HepG2 (cell line): ENCODE data around the gene USP7. TPM values are rescaled to one million over a fixed set of nuclear protein-coding genes. Genes with fewer than 3 reads are reported as not detected.

Source experiments
- ATAC-seq: fragments of 200-7000 bp; cut with Tn5 transposase; 3 replicates; pipeline ENCODE4 v1.9.1; 2020; ENCODE audit warnings: mild to moderate bottlenecking, moderate library complexity
- BruUV-seq: library from RNA; stranded (reverse); fragments of 400-500 nt; replicated peaks from 2 replicates; lab custom pipeline; 2021; lab: Mats Ljungman, UMichigan
- CTCF ChIA-PET: fragments of 300-600 bp; formaldehyde crosslinking; extraction: SDS; loops from one replicate; lab custom pipeline; 2021; ENCODE audit warnings: low total read pairs, inconsistent platforms, low intra/inter-chr PET ratio; lab: Yijun Ruan, JAX
- POLR2A ChIA-PET: fragments of 350-600 bp; sonication (Branson Sonifier 250); formaldehyde crosslinking; loops from one replicate; lab custom pipeline; 2020; ENCODE audit warnings: antibody characterized with exemption, inconsistent platforms; lab: Yijun Ruan, JAX
- DNase-seq: peaks from one replicate; pipeline ENCODE4 v3.0.0-alpha.2; 2015; ENCODE audit warnings: low spot score
- FAIRE-seq: peaks from 3 replicates; lab custom pipeline; 2011; peaks lifted over from hg19 to GRCh38; lab: Jason Lieb, UNC
- H2AFZ ChIP-seq: one replicate; pipeline ENCODE4 v1.6.1; 2011; ENCODE audit warnings: low read length, inconsistent platforms
- H3K27ac ChIP-seq: fragments of 300-600 bp; 3 replicates; pipeline ENCODE4 v1.8.0; 2011; ENCODE audit warnings: mixed run types, mild to moderate bottlenecking, mixed read lengths, low read length, inconsistent platforms; ENCODE audit not compliant: insufficient read depth; ENCODE audit errors: extremely low read length
- H3K27me3 ChIP-seq, 2 experiments: fragments of 200-600 bp in 1 of 2; 2 replicates in 1 of 2; 3 replicates in 1 of 2; pipeline versions ENCODE4 v1.6.0 to v1.8.0; 2011; ENCODE audit warnings: low read length in 2 of 2, mild to moderate bottlenecking in 2 of 2, moderate library complexity in 2 of 2, inconsistent platforms in 1 of 2; ENCODE audit not compliant: insufficient read depth in 2 of 2, control insufficient read depth in 1 of 2
- H3K36me3 ChIP-seq, 2 experiments: fragments of 200-600 bp in 1 of 2; replicated peaks in 1 of 2; 2 replicates in 1 of 2; 3 replicates in 1 of 2; pipeline versions ENCODE4 v1.5.1 to v1.8.0; 2011; ENCODE audit warnings: low read length in 2 of 2, inconsistent platforms in 1 of 2; ENCODE audit not compliant: insufficient read depth in 2 of 2, control insufficient read depth in 1 of 2
- H3K4me1 ChIP-seq: 2 replicates; pipeline ENCODE4 v1.5.1; 2012; ENCODE audit warnings: low read length, inconsistent platforms; ENCODE audit not compliant: insufficient read depth
- H3K4me2 ChIP-seq: 2 replicates; pipeline ENCODE4 v1.6.0; 2011; ENCODE audit warnings: low read depth, low read length, inconsistent platforms
- H3K4me3 ChIP-seq, 3 experiments: fragments of 200-600 bp in 1 of 3; sonication (generic), shearing (Covaris generic) in 1 of 3; replicated peaks in 1 of 3; 2 replicates each; pipeline ENCODE4 v1.5.1; 2011 to 2016; ENCODE audit warnings: low read length in 3 of 3, inconsistent platforms in 2 of 3, low read depth in 2 of 3, mild to moderate bottlenecking in 2 of 3, control low read depth in 1 of 3, mixed read lengths in 1 of 3; ENCODE audit not compliant: insufficient read depth in 1 of 3
- H3K79me2 ChIP-seq: one replicate; pipeline ENCODE4 v1.6.1; 2011; ENCODE audit warnings: low read length, inconsistent platforms; ENCODE audit not compliant: insufficient read depth
- H3K9ac ChIP-seq: 2 replicates; pipeline ENCODE4 v1.6.0; 2011; ENCODE audit warnings: mild to moderate bottlenecking, low read depth, low read length, inconsistent platforms; ENCODE audit not compliant: insufficient read depth
- H3K9me3 ChIP-seq: 2 replicates; pipeline ENCODE4 v1.5.1; 2012; ENCODE audit warnings: mild to moderate bottlenecking, low read length
- H4K20me1 ChIP-seq: 2 replicates; pipeline ENCODE4 v1.6.0; 2011; ENCODE audit warnings: inconsistent platforms, mild to moderate bottlenecking, low read length, moderate library complexity; ENCODE audit not compliant: insufficient read depth
- AGO2 ChIP-seq: fragments of 200-400 bp; formaldehyde crosslinking; optimal IDR thresholded peaks from 2 replicates; pipeline ENCODE3; 2017; ENCODE audit warnings: mild to moderate bottlenecking, low read depth, low read length, moderate library complexity
- BCL3 ChIP-seq: sonication (generic); formaldehyde crosslinking; IDR thresholded peaks from 2 replicates; pipeline ENCODE4 v1.5.1; 2020; ENCODE audit warnings: mild to moderate bottlenecking, missing genetic modification reagents, moderate library complexity
- CSRNP2 ChIP-seq: sonication (generic); formaldehyde crosslinking; conservative IDR thresholded peaks from 2 replicates; pipeline ENCODE4 v1.8.0; 2022; ENCODE audit warnings: low read depth, missing genetic modification reagents
- FIP1L1 ChIP-seq: fragments of 200-400 bp; formaldehyde crosslinking; IDR thresholded peaks from 2 replicates; pipeline ENCODE4 v1.6.1; 2018; ENCODE audit warnings: low read depth, mild to moderate bottlenecking, low read length, moderate library complexity, borderline replicate concordance; ENCODE audit not compliant: insufficient read depth
- GTF2F1 ChIP-seq: fragments of 150-350 bp; IDR thresholded peaks from 2 replicates; pipeline ENCODE4 v1.6.1; 2014; ENCODE audit warnings: low read length
- GZF1 ChIP-seq: sonication (generic); formaldehyde crosslinking; IDR thresholded peaks from 2 replicates; pipeline ENCODE4 v1.5.1; 2020; ENCODE audit warnings: mild to moderate bottlenecking, missing genetic modification reagents
- HDAC2 ChIP-seq: sonication (generic); formaldehyde crosslinking; IDR thresholded peaks from 2 replicates; pipeline ENCODE4 v1.4.0; 2020; ENCODE audit warnings: missing genetic modification reagents
- HMG20B ChIP-seq: conservative IDR thresholded peaks from 2 replicates; pipeline ENCODE4 v1.6.1; 2016; ENCODE audit warnings: missing genetic modification reagents, missing compliant biosample characterization
- HNF4G ChIP-seq, 2 experiments: sonication (generic) in 1 of 2; formaldehyde crosslinking in 1 of 2; IDR thresholded peaks; 2 replicates each; pipeline versions ENCODE4 v1.4.0 to v1.6.1; 2011 to 2020; ENCODE audit warnings: borderline replicate concordance in 2 of 2, low read depth in 2 of 2, mild to moderate bottlenecking in 2 of 2, low read length in 1 of 2, missing genetic modification reagents in 1 of 2, moderate library complexity in 1 of 2
- HNRNPUL1 ChIP-seq: fragments of 200-400 bp; formaldehyde crosslinking; IDR thresholded peaks from 2 replicates; pipeline ENCODE4 v1.6.1; 2017; ENCODE audit warnings: low read depth, mild to moderate bottlenecking, low read length, moderate library complexity
- MAFF ChIP-seq: IDR thresholded peaks from 2 replicates; pipeline ENCODE4 v1.6.1; 2011; ENCODE audit warnings: low read depth, low read length, improper control_type of control experiment
- MTF1 ChIP-seq: sonication (generic); formaldehyde crosslinking; IDR thresholded peaks from 2 replicates; pipeline ENCODE4 v1.5.0; 2020; ENCODE audit warnings: missing genetic modification reagents
- PCBP2 ChIP-seq: fragments of 200-400 bp; formaldehyde crosslinking; optimal IDR thresholded peaks from 2 replicates; pipeline ENCODE3; 2018; ENCODE audit warnings: low read length, low read depth; ENCODE audit not compliant: poor library complexity, severe bottlenecking
- POLR2G ChIP-seq: fragments of 200-400 bp; formaldehyde crosslinking; IDR thresholded peaks from 2 replicates; pipeline ENCODE4 v1.6.1; 2018; ENCODE audit warnings: mild to moderate bottlenecking, low read depth, low read length, moderate library complexity
- RBM22 ChIP-seq: fragments of 200-400 bp; formaldehyde crosslinking; optimal IDR thresholded peaks from 2 replicates; pipeline ENCODE3; 2017; ENCODE audit warnings: mild to moderate bottlenecking, low read length, moderate library complexity
- SNRNP70 ChIP-seq: fragments of 200-400 bp; formaldehyde crosslinking; IDR thresholded peaks from 2 replicates; pipeline ENCODE4 v1.6.1; 2017; ENCODE audit warnings: mild to moderate bottlenecking, low read depth, low read length, moderate library complexity
- SOX5 ChIP-seq: IDR thresholded peaks from 2 replicates; pipeline ENCODE4 v1.6.1; 2016; ENCODE audit warnings: borderline replicate concordance
- SP1 ChIP-seq, 2 experiments: fragments of 450-650 bp in 1 of 2; sonication (generic) in 1 of 2; formaldehyde crosslinking in 1 of 2; IDR thresholded peaks; 2 replicates each; pipeline versions ENCODE4 v1.4.0 to v1.6.1; 2016 to 2020; ENCODE audit warnings: missing genetic modification reagents in 1 of 2
- ZFP36L2 ChIP-seq: sonication (generic); formaldehyde crosslinking; IDR thresholded peaks from 2 replicates; pipeline ENCODE4 v1.4.0; 2020; ENCODE audit warnings: missing genetic modification reagents
- ZNF431 ChIP-seq: sonication (generic); formaldehyde crosslinking; IDR thresholded peaks from 2 replicates; pipeline ENCODE4 v1.9.0; 2022; ENCODE audit warnings: missing genetic modification reagents, low read depth, mild to moderate bottlenecking, borderline replicate concordance
- ZNF510 ChIP-seq: sonication (generic); formaldehyde crosslinking; IDR thresholded peaks from 2 replicates; pipeline ENCODE4 v1.4.0; 2020; ENCODE audit warnings: low read depth, mild to moderate bottlenecking, missing genetic modification reagents
- ZNF570 ChIP-seq: sonication (generic); formaldehyde crosslinking; IDR thresholded peaks from 2 replicates; pipeline ENCODE4 v1.4.0; 2020; ENCODE audit warnings: mild to moderate bottlenecking, missing genetic modification reagents, borderline replicate concordance
- ZNF616 ChIP-seq: sonication (generic); formaldehyde crosslinking; IDR thresholded peaks from 2 replicates; pipeline ENCODE4 v1.5.0; 2020; ENCODE audit warnings: low read depth, mild to moderate bottlenecking, missing genetic modification reagents
- WGBS: methylation state at CpG from one replicate; pipeline ENCODE4 v1.1.6; 2017; ENCODE audit warnings: low lambda C conversion rate; 5-methylcytosine and 5-hydroxymethylcytosine counted together
- in situ Hi-C: cut with HindIII; loops from 2 replicates; pipeline ENCODE4 v1.10.0; 2017; ENCODE audit warnings: low pct_unique_long_range_greater_than_20kb; ENCODE audit not compliant: extremely low pct_ligation_motif_present
- intact Hi-C: fragments of 100-400 bp; cut with micrococcal nuclease; formaldehyde crosslinking; loops from one replicate; pipeline ENCODE4 v1.10.0; 2022; ENCODE audit not compliant: unreplicated experiment
- polyA plus RNA-seq, 8 experiments: library from polyadenylated mRNA; depleted of rRNA in 3 of 8; stranded (reverse) in 7 of 8; unstranded in 1 of 8; fragments of >200 nt; fragmentation: Illumina TruSeq in 4 of 8; extraction: Trizol in 4 of 8; gene quantifications; 2 replicates each; pipeline versions ENCODE4 v1.2.1 to v1.2.3, GENCODE V29; 2011 to 2016; ENCODE audit warnings: low read depth in 4 of 8, missing spikeins in 1 of 8, mixed read lengths in 1 of 8; ENCODE audit not compliant: insufficient read depth in 1 of 8
- total RNA-seq, 5 experiments: library from RNA; depleted of rRNA; stranded (reverse); fragments of >200 nt; fragmentation: Illumina TruSeq; extraction: Trizol; gene quantifications; 2 replicates each; pipeline ENCODE4 v1.2.3, GENCODE V29; 2016; ENCODE audit warnings: low read depth in 1 of 5

The USP7 gene
- total and polyA plus RNA-seq, 2 of the 13 experiments (the other 11 are each of a cell fraction or from before 2014, with no cell fraction given): 52.5 to 173 TPM

- no peak for TF ChIP-seq GTF2F1
- TF ChIP-seq HNF4G (IDR thresholded peaks at IDR 0.05; ENCODE audit: borderline replicate concordance, low read depth, low read length): no peak
- TF ChIP-seq HNF4G (CRISPR knock-in tag; IDR thresholded peaks at IDR 0.05; ENCODE audit: borderline replicate concordance, low read depth): no peak
- peak; percentile 92 for TF ChIP-seq RBM22
- no peak for TF ChIP-seq ZFP36L2 (CRISPR knock-in tag)
- TF ChIP-seq SOX5 (CRISPR knock-in tag): no peak
- no peak for TF ChIP-seq HNRNPUL1
- peak; percentile 86 for TF ChIP-seq MAFF
- no peak for TF ChIP-seq FIP1L1
- no peak for TF ChIP-seq HMG20B (CRISPR knock-in tag)
- TF ChIP-seq POLR2G: 0 out of 2 replicates have a peak, but pooled peaks have one; percentile 25
- no peak for TF ChIP-seq MTF1 (CRISPR knock-in tag)
- no peak for TF ChIP-seq ZNF510 (CRISPR knock-in tag)
- TF ChIP-seq GZF1: no peak
- no peak for TF ChIP-seq HDAC2 (CRISPR knock-in tag)
- TF ChIP-seq ZNF570 (CRISPR knock-in tag): no peak
Observed at GRCh38 chr16:8901320-8901861, 62.3 kb downstream of the USP7 start (continued).

GRCh38 chr16:8900343-8900742 is 63.4 kb downstream of the USP7 start:
- TSS peak; percentile 16 for BruUV-seq
- no peak for TF ChIP-seq PCBP2
- TF ChIP-seq SNRNP70: no peak
- no peak for TF ChIP-seq ZNF616 (CRISPR knock-in tag)
- no peak for TF ChIP-seq CSRNP2 (CRISPR knock-in tag)
- TF ChIP-seq ZNF431: no peak
- TF ChIP-seq AGO2: peak; percentile 37
- TF ChIP-seq SP1 (IDR thresholded peaks at IDR 0.05): no peak
- TF ChIP-seq SP1 (CRISPR knock-in tag; IDR thresholded peaks at IDR 0.05): no peak
- TF ChIP-seq BCL3 (CRISPR knock-in tag): no peak

More at GRCh38 chr16:8900343-8900742, 63.4 kb downstream of the USP7 start:
- intact Hi-C loops (no loop called here), in situ Hi-C loops (no loop called here)
- Histone ChIP-seq H3K27ac (no peak overlapping the region), H3K4me2 (no peak overlapping the region), H3K36me3 (peaks cover 61 to 93% of the 10 kb centered on the region in 2 experiments), H4K20me1 (peaks cover 5% of the 10 kb centered on the region; the same call in 1 of the 2 replicates), H3K9ac (no peak overlapping the region), H3K27me3 (no peaks in the 10 kb centered on the region), H3K9me3 (no peaks in the 10 kb centered on the region), H3K79me2 (no peaks in the 10 kb centered on the region), H3K4me3 (no peak overlapping the region), H2AFZ (no peak overlapping the region), H3K4me1 (no peaks in the 10 kb centered on the region)
- DNase-seq: no peak
- ChIA-PET POLR2A (no interaction called here), CTCF (no interaction called here)
- no peak for FAIRE-seq
- WGBS: 97% methylated on average over 5 of the region's 5 CpGs
- no peak for ATAC-seq
